Smooth muscle cell (in vitro differentiated cells): ENCODE measurements around the gene TARS2. TPM values are rescaled to one million over a fixed set of nuclear protein-coding genes. Genes with fewer than 3 reads are reported as not detected.

Experiments
- DNase-seq: peaks from one replicate; lab custom pipeline; 2025; ENCODE audit not compliant: unreplicated experiment; lab: John Stamatoyannopoulos, UW
- H2AFZ ChIP-seq: fragments of 200-600 bp; sonication (generic); 2 replicates; pipeline ENCODE4 v1.6.0; 2016; ENCODE audit warnings: antibody characterized with exemption, low read depth, mild to moderate bottlenecking
- H3F3A ChIP-seq: fragments of 200-600 bp; sonication (generic); 2 replicates; pipeline ENCODE4 v1.6.0; 2017; ENCODE audit warnings: antibody characterized with exemption, low read depth
- H3K27ac ChIP-seq: fragments of 200-600 bp; sonication (generic); 2 replicates; pipeline ENCODE4 v1.5.1; 2016; ENCODE audit warnings: low read depth, mild to moderate bottlenecking
- H3K27me3 ChIP-seq: fragments of 200-600 bp; sonication (generic); 2 replicates; pipeline ENCODE4 v1.6.1; 2016; ENCODE audit warnings: low read depth, mild to moderate bottlenecking
- H3K36me3 ChIP-seq: fragments of 200-600 bp; sonication (generic); 2 replicates; pipeline ENCODE4 v1.5.1; 2016; ENCODE audit warnings: low read depth
- H3K4me1 ChIP-seq: fragments of 200-600 bp; sonication (generic); 2 replicates; pipeline ENCODE4 v1.5.1; 2016; ENCODE audit warnings: low read depth
- H3K4me2 ChIP-seq: fragments of 200-600 bp; sonication (generic); 2 replicates; pipeline ENCODE4 v1.6.0; 2016; ENCODE audit warnings: mild to moderate bottlenecking
- H3K4me3 ChIP-seq: fragments of 200-600 bp; sonication (generic); 2 replicates; pipeline ENCODE4 v1.5.1; 2016; ENCODE audit warnings: mild to moderate bottlenecking
- H3K79me2 ChIP-seq: fragments of 200-600 bp; sonication (generic); 2 replicates; pipeline ENCODE4 v1.6.0; 2016; ENCODE audit warnings: low read depth, mild to moderate bottlenecking
- H3K9ac ChIP-seq: fragments of 200-600 bp; sonication (generic); 2 replicates; pipeline ENCODE4 v1.6.0; 2016; ENCODE audit warnings: low read depth
- H3K9me3 ChIP-seq: fragments of 200-600 bp; sonication (generic); replicated peaks from 2 replicates; pipeline ENCODE4 v1.5.1; 2016; ENCODE audit warnings: low read depth
- H4K20me1 ChIP-seq: fragments of 200-600 bp; sonication (generic); 2 replicates; pipeline ENCODE4 v1.6.0; 2016; ENCODE audit warnings: low read depth
- WGBS: methylation state at CpG from one replicate; pipeline ENCODE4 v1.1.7; 2016; ENCODE audit warnings: low lambda C conversion rate; 5-methylcytosine and 5-hydroxymethylcytosine counted together
- polyA plus RNA-seq: library from polyadenylated mRNA; unstranded; fragments of >200 nt; fragmentation: Nextera tagmentation; extraction: Ambion mirVana; gene quantifications from 2 replicates; pipeline ENCODE4 v1.2.1, GENCODE V29; 2016
- total RNA-seq: library from RNA; depleted of rRNA; stranded (reverse); fragments of >200 nt; gene quantifications from 2 replicates; pipeline ENCODE4 v1.2.3, GENCODE V29; 2014
- TF ChIP-seq, protein P1 (sequence below): fragments of 200-600 bp; sonication (generic); IDR thresholded peaks from 2 replicates; pipeline ENCODE4 v1.5.1; 2017; ENCODE audit warnings: borderline replicate concordance, mild to moderate bottlenecking, antibody characterized with exemption; ENCODE audit not compliant: insufficient read depth, poor library complexity, severe bottlenecking

TARS2 gene
- total and polyA plus RNA-seq, 2 experiments from 2014 or later: 8.6 to 20.9 TPM

GRCh38 chr1:150498342-150498741 is 11.1 kb downstream of the TARS2 start:
- no peak overlapping the region for H3K4me2 ChIP-seq

GRCh38 chr1:150505431-150505830 is 18.2 kb downstream of the TARS2 start:
- WGBS: 86% methylated on average over 6 of the region's 6 CpGs
- Histone ChIP-seq H3F3A (no peaks in the 10 kb centered on the region), H3K27ac (no peak overlapping the region), H4K20me1 (no peaks in the 10 kb centered on the region), H3K9me3 (no peaks in the 10 kb centered on the region), H3K36me3 (no peaks in the 10 kb centered on the region), H3K4me3 (no peak overlapping the region), H3K79me2 (no peaks in the 10 kb centered on the region), H3K4me1 (peaks cover 7% of the 10 kb centered on the region), H2AFZ (no peak overlapping the region), H3K4me2 (no peak overlapping the region), H3K9ac (no peak overlapping the region), H3K27me3 (no peaks in the 10 kb centered on the region)
- TF ChIP-seq, protein P1, sequence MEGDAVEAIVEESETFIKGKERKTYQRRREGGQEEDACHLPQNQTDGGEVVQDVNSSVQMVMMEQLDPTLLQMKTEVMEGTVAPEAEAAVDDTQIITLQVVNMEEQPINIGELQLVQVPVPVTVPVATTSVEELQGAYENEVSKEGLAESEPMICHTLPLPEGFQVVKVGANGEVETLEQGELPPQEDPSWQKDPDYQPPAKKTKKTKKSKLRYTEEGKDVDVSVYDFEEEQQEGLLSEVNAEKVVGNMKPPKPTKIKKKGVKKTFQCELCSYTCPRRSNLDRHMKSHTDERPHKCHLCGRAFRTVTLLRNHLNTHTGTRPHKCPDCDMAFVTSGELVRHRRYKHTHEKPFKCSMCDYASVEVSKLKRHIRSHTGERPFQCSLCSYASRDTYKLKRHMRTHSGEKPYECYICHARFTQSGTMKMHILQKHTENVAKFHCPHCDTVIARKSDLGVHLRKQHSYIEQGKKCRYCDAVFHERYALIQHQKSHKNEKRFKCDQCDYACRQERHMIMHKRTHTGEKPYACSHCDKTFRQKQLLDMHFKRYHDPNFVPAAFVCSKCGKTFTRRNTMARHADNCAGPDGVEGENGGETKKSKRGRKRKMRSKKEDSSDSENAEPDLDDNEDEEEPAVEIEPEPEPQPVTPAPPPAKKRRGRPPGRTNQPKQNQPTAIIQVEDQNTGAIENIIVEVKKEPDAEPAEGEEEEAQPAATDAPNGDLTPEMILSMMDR: no peak
- DNase-seq: no peak

More at GRCh38 chr1:150498342-150498741, 11.1 kb downstream of the TARS2 start:
- Histone ChIP-seq H3K4me3 (no peak overlapping the region), H3K27ac (no peak overlapping the region), H3K4me1 (no peaks in the 10 kb centered on the region), H3K79me2 (no peaks in the 10 kb centered on the region), H2AFZ (no peak overlapping the region), H3K27me3 (no peaks in the 10 kb centered on the region), H3K9me3 (no peaks in the 10 kb centered on the region), H4K20me1 (no peaks in the 10 kb centered on the region), H3F3A (no peaks in the 10 kb centered on the region), H3K9ac (no peak overlapping the region), H3K36me3 (peaks cover 6% of the 10 kb centered on the region)
- no peak for DNase-seq
- WGBS: 100% methylated on average over 10 of the region's 10 CpGs
- TF ChIP-seq, protein P1: no peak

- Histone ChIP-seq H3K27me3 (no peaks in the 10 kb centered on the region), H3K79me2 (no peaks in the 10 kb centered on the region), H4K20me1 (no peaks in the 10 kb centered on the region), H3K9ac (no peak within 1 kb of the TSS), H3K4me2 (peak within 1 kb of the TSS; percentile 61), H2AFZ (no peak within 1 kb of the TSS), H3K36me3 (no peaks in the 10 kb centered on the region), H3K4me3 (no peak within 1 kb of the TSS), H3F3A (no peaks in the 10 kb centered on the region), H3K9me3 (no peaks in the 10 kb centered on the region), H3K4me1 (peaks cover 7% of the 10 kb centered on the region), H3K27ac (peak within 1 kb of the TSS; percentile 36)
- WGBS: 44% methylated on average over 7 of the region's 7 CpGs
- TF ChIP-seq, protein P1: no peak
- no peak for DNase-seq
These were observed 21.0 kb downstream of the TARS2 start, which contains the start of gene ECM1 for GRCh38 chr1:150507912-150508864. ECM1 (plus strand) TSS chr1:150508109; CDS start chr1:150508210, 101 bp downstream.
